ENCODE results near the gene SERPINA12.

Gene SERPINA12

GRCh38 chr14:94542811-94543440 is 33.7 kb upstream of the SERPINA12 start:
- DNase-seq (ENCODE audit: low spot score): no peak
- no peak for TF ChIP-seq CTCF (conservative IDR thresholded peaks at IDR 0.05; ENCODE audit: low read depth)
- CTCF ChIA-PET: interaction anchor here (0.5 kb wide), 2 partner anchors 364 to 888 kb away, joined by 3 to 6 read pairs; no protein-coding TSS in a partner anchor
- H3K27ac ChIP-seq: peak overlapping the region; percentile 92
- POLR2A ChIA-PET (ENCODE audit: low non-redundant PET): no interaction called here

GRCh38 chr14:94542111-94542810 is 33.0 kb upstream of the SERPINA12 start:
- no peak for TF ChIP-seq CTCF (conservative IDR thresholded peaks at IDR 0.05; ENCODE audit: low read depth)
- H3K27ac ChIP-seq: peak overlapping the region; percentile 92
- peak; percentile 23 for DNase-seq (ENCODE audit: low spot score)
- ChIA-PET POLR2A (ENCODE audit: low non-redundant PET) (no interaction called here), CTCF (interaction anchor here (0.5 to 1.0 kb wide), 2 partner anchors 139 to 888 kb away, joined by 3 to 4 read pairs; no protein-coding TSS in a partner anchor)

GRCh38 chr14:94541234-94541975 is 32.1 kb upstream of the SERPINA12 start:
- H3K27ac ChIP-seq: peak overlapping the region; percentile 92
- ChIA-PET POLR2A (ENCODE audit: low non-redundant PET) (no interaction called here), CTCF (interaction anchor here (1.0 kb wide), 1 partner anchor 140 kb away, joined by 4 read pairs; no protein-coding TSS in a partner anchor)
- no peak for TF ChIP-seq CTCF (conservative IDR thresholded peaks at IDR 0.05; ENCODE audit: low read depth)
- DNase-seq (ENCODE audit: low spot score): no peak

- no peak overlapping the region for H3K27ac ChIP-seq
- TF ChIP-seq CTCF (conservative IDR thresholded peaks at IDR 0.05; ENCODE audit: low read depth): no peak
- POLR2A ChIA-PET (ENCODE audit: low non-redundant PET): no interaction called here
- no peak for DNase-seq (ENCODE audit: low spot score)
- CTCF ChIA-PET: interaction anchor here (4.0 kb wide), 1 partner anchor 9 kb away, joined by 17 read pairs; no protein-coding TSS in a partner anchor
These were observed 30.9 kb upstream of the SERPINA12 start for GRCh38 chr14:94540031-94540794.

GRCh38 chr14:94539181-94539580 is 29.9 kb upstream of the SERPINA12 start:
- POLR2A ChIA-PET (ENCODE audit: low non-redundant PET): no interaction called here
- DNase-seq (ENCODE audit: low spot score): no peak
- no peak for TF ChIP-seq CTCF (conservative IDR thresholded peaks at IDR 0.05; ENCODE audit: low read depth)
- CTCF ChIA-PET: interaction anchor here (1.3 to 4.0 kb wide), 2 partner anchors 10 to 11 kb away, joined by 3 to 17 read pairs; no protein-coding TSS in a partner anchor
- no peak overlapping the region for H3K27ac ChIP-seq
